ENCODE data around the gene CCSER2. TPM values are rescaled to one million over a fixed set of nuclear protein-coding genes. Genes with fewer than 3 reads are reported as not detected.

The CCSER2 gene
- total RNA-seq, 1 experiment from 2014 or later, result 56.6 TPM

DNA sequence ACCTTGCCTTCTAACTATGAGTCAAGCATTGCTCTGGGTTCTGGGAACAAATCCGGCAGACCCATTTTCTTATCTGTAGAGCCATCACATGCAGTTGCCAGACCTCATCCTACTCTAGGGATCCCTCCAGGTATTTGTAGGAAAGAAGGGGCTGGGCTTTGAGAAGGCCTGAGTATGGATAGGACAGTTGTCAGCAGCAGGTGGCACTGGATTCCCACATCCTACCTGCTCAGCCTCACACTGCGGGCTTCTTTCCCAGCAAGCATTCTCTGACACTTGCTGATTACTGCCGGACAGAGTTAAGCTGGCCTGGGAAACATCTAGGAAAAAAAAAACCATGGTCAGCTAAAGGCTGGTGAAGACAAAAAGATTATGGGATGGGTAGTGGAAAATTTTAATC is 224.1 kb downstream of the CCSER2 start:
- Histone ChIP-seq H3K9me2 (ENCODE audit: insufficient read depth) (no peaks in the 10 kb centered on the region), H3F3A (ENCODE audit: insufficient read depth, low read depth) (no peaks in the 10 kb centered on the region), H3K36me3 (ENCODE audit: low read depth) (no peaks in the 10 kb centered on the region), H2AFZ (no peak overlapping the region), H3K79me2 (ENCODE audit: low read depth) (no peaks in the 10 kb centered on the region), H4K20me1 (ENCODE audit: insufficient read depth) (no peaks in the 10 kb centered on the region), H3K4me3 (no peak overlapping the region), H3K9me3 (ENCODE audit: insufficient read depth, low read depth) (no peaks in the 10 kb centered on the region), H3K27ac (no peak overlapping the region), H3K4me1 (replicated peaks; ENCODE audit: insufficient read depth) (no peaks in the 10 kb centered on the region), H3K4me2 (no peak overlapping the region), H3K27me3 (ENCODE audit: insufficient read depth, low read depth) (peaks cover 27% of the 10 kb centered on the region)
- intact Hi-C loops (cut with micrococcal nuclease; ENCODE audit: unreplicated experiment), result no loop called here
- TF ChIP-seq EZH2 (IDR thresholded peaks at IDR 0.05; ENCODE audit: low read depth), result no peak
- TF ChIP-seq, protein P1, sequence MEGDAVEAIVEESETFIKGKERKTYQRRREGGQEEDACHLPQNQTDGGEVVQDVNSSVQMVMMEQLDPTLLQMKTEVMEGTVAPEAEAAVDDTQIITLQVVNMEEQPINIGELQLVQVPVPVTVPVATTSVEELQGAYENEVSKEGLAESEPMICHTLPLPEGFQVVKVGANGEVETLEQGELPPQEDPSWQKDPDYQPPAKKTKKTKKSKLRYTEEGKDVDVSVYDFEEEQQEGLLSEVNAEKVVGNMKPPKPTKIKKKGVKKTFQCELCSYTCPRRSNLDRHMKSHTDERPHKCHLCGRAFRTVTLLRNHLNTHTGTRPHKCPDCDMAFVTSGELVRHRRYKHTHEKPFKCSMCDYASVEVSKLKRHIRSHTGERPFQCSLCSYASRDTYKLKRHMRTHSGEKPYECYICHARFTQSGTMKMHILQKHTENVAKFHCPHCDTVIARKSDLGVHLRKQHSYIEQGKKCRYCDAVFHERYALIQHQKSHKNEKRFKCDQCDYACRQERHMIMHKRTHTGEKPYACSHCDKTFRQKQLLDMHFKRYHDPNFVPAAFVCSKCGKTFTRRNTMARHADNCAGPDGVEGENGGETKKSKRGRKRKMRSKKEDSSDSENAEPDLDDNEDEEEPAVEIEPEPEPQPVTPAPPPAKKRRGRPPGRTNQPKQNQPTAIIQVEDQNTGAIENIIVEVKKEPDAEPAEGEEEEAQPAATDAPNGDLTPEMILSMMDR (conservative IDR thresholded peaks at IDR 0.05), result peak; percentile 20; the same call in 1 of the 2 replicates
- DNase-seq, result no peak
- CTCF ChIA-PET, result no interaction called here
- no TSS peak for BruUV-seq (replicated peaks)
- POLR2A ChIA-PET (ENCODE audit: unreplicated experiment), result no interaction called here

DNA sequence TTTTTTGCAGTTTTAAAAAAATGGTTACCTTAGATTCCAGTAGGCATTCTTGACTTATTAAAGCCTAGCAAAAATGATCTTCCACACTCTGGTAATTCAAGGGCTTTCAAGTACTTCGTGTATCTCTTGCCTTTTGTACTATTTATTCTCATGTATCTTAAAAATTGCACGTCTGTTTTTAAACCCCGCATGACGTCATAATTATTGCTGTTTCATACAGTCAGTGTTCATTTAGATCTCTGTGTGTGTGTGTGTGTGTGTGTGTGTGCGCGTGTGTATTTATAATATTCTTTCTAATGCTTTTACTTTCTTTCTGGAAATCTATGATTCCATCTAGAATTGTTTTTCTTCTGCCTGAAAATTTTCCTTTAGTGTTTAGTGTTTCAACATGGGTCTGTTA is 234.2 kb downstream of the CCSER2 start:
- Histone ChIP-seq H2AFZ (no peak overlapping the region), H3K27ac (no peak overlapping the region), H3K9me2 (ENCODE audit: insufficient read depth) (no peaks in the 10 kb centered on the region), H3K27me3 (ENCODE audit: insufficient read depth, low read depth) (peaks cover 45% of the 10 kb centered on the region), H3K9me3 (ENCODE audit: insufficient read depth, low read depth) (no peaks in the 10 kb centered on the region), H3K79me2 (ENCODE audit: low read depth) (no peaks in the 10 kb centered on the region), H3K4me2 (no peak overlapping the region), H3K4me3 (no peak overlapping the region), H4K20me1 (ENCODE audit: insufficient read depth) (no peaks in the 10 kb centered on the region; the same call in 1 of the 2 replicates), H3K36me3 (ENCODE audit: low read depth) (no peaks in the 10 kb centered on the region), H3F3A (ENCODE audit: insufficient read depth, low read depth) (no peaks in the 10 kb centered on the region), H3K4me1 (replicated peaks; ENCODE audit: insufficient read depth) (no peaks in the 10 kb centered on the region)
- BruUV-seq (replicated peaks), result no TSS peak
- TF ChIP-seq EZH2 (IDR thresholded peaks at IDR 0.05; ENCODE audit: low read depth), result no peak
- TF ChIP-seq, protein P1 (conservative IDR thresholded peaks at IDR 0.05), result no peak
- ChIA-PET CTCF (no interaction called here), POLR2A (ENCODE audit: unreplicated experiment) (no interaction called here)
- intact Hi-C loops (cut with micrococcal nuclease; ENCODE audit: unreplicated experiment), result no loop called here
- DNase-seq, result no peak

DNA sequence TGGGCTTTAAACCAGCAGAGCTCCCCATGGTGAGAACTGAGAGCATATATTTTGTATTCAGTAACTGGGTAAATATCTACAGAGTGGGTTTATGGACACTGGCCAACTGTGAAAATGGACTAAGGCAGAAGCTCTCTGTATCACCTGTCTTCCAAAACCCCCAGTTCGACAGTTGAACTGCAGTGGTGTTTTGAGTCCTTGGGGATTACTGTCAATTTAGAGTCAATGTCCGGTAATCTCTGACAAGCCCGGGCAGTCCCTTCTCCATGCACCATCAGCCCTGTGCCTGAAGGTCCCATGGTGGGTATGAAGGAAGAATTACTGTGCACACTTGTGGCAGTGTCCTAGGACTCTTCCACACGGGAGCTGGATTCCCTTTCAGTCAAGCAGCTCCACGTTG is 235.0 kb downstream of the CCSER2 start:
- Histone ChIP-seq H3K4me1 (replicated peaks; ENCODE audit: insufficient read depth) (no peaks in the 10 kb centered on the region), H3K4me3 (no peak overlapping the region), H3K9me2 (ENCODE audit: insufficient read depth) (no peaks in the 10 kb centered on the region), H3K36me3 (ENCODE audit: low read depth) (no peaks in the 10 kb centered on the region), H4K20me1 (ENCODE audit: insufficient read depth) (no peaks in the 10 kb centered on the region; the same call in 1 of the 2 replicates), H3F3A (ENCODE audit: insufficient read depth, low read depth) (no peaks in the 10 kb centered on the region), H3K27ac (no peak overlapping the region), H3K9me3 (ENCODE audit: insufficient read depth, low read depth) (no peaks in the 10 kb centered on the region), H3K27me3 (ENCODE audit: insufficient read depth, low read depth) (peaks cover 49% of the 10 kb centered on the region), H3K4me2 (no peak overlapping the region), H2AFZ (no peak overlapping the region), H3K79me2 (ENCODE audit: low read depth) (no peaks in the 10 kb centered on the region)
- TF ChIP-seq EZH2 (IDR thresholded peaks at IDR 0.05; ENCODE audit: low read depth), result no peak
- ChIA-PET CTCF (no interaction called here), POLR2A (ENCODE audit: unreplicated experiment) (no interaction called here)
- DNase-seq, result no peak
- intact Hi-C loops (cut with micrococcal nuclease; ENCODE audit: unreplicated experiment), result no loop called here
- no TSS peak for BruUV-seq (replicated peaks)

DNA sequence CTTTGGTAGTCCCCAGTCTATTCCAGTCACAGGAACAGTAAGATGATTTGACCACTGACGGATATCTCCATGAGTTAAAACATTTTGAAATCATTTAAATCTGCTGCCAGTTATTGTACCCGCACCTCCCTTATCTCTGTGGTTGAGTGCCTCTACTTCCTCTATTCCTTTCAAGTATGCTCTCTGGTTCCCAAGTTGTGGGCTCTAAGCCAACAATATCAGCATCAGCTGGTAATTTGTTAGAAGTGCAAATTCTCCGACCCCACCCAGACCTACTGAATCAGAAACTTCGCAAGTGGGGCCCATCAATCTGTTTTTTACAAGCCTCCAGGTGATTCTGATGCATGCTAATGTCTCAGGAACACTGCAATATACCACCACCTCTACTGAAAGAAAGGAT is 235.5 kb downstream of the CCSER2 start:
- H3K79me2 ChIP-seq (ENCODE audit: low read depth), result no peaks in the 10 kb centered on the region
- H3K4me2 ChIP-seq, result no peak overlapping the region
- no peak overlapping the region for H2AFZ ChIP-seq
- intact Hi-C loops (cut with micrococcal nuclease; ENCODE audit: unreplicated experiment), result no loop called here
- TF ChIP-seq, protein P1 (conservative IDR thresholded peaks at IDR 0.05), result no peak
- TF ChIP-seq EZH2 (IDR thresholded peaks at IDR 0.05; ENCODE audit: low read depth), result no peak
- no peaks in the 10 kb centered on the region for H3K4me1 ChIP-seq (replicated peaks; ENCODE audit: insufficient read depth)
- ChIA-PET POLR2A (ENCODE audit: unreplicated experiment) (no interaction called here), CTCF (interaction anchor here (1.3 kb wide), 1 partner anchor 24 kb away, joined by 5 read pairs; no protein-coding TSS in a partner anchor)
- no peak for DNase-seq
- no peaks in the 10 kb centered on the region; the same call in 1 of the 2 replicates for H4K20me1 ChIP-seq (ENCODE audit: insufficient read depth)
- no peaks in the 10 kb centered on the region for H3K9me2 ChIP-seq (ENCODE audit: insufficient read depth)
- peaks cover 54% of the 10 kb centered on the region for H3K27me3 ChIP-seq (ENCODE audit: insufficient read depth, low read depth)
- no peak overlapping the region for H3K27ac ChIP-seq
- no peaks in the 10 kb centered on the region for H3K36me3 ChIP-seq (ENCODE audit: low read depth)
- H3K9me3 ChIP-seq (ENCODE audit: insufficient read depth, low read depth), result no peaks in the 10 kb centered on the region
- BruUV-seq (replicated peaks), result no TSS peak
- H3F3A ChIP-seq (ENCODE audit: insufficient read depth, low read depth), result no peaks in the 10 kb centered on the region
- no peak overlapping the region for H3K4me3 ChIP-seq
